ENCODE data around the gene HSPA8. TPM values are rescaled to one million over a fixed set of nuclear protein-coding genes. Genes with fewer than 3 reads are reported as not detected.
"Not testable (repeated sequence)": the region's sequence is repeated elsewhere in the genome, so short reads cannot be mapped to it uniquely, and the experiment has no call there.

The HSPA8 gene
- polyA plus RNA-seq, 4 donors, result 389 to 1,201 (median 554) TPM

DNA sequence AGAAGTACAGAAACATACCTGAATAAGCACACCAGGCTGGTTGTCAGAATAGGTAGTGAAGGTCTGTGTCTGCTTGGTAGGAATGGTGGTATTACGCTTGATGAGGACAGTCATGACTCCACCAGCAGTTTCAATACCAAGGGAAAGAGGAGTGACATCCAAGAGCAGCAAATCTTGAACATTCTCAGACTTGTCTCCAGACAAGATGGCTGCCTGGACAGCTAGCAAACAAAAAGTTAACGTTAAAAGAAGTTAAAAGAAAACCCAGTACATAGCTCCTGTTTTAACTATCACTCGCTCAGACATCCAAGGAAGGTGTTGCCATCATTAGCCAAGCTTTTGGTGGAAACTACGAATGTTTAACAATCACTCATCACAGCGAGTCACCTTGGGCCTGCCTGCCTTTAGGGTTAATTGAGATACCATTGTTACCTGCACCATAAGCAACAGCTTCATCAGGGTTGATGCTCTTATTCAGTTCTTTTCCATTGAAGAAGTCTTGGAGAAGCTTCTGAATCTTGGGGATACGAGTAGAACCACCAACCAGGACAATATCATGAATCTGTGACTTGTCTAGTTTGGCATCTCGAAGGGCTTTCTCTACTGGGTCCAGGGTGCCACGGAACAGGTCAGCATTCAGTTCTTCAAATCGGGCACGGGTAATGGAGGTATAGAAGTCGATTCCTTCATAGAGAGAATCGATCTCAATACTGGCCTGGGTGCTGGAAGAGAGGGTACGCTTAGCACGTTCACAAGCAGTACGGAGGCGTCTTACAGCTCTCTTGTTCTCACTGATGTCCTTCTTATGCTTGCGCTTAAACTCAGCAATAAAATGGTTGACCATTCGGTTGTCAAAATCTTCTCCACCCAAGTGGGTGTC lies 2.7 kb downstream of the HSPA8 start:
- not testable (repeated sequence) for H3K27ac ChIP-seq (ENCODE audit: low read depth in 1 of 3, low read length in 2 of 3); H3K27me3 ChIP-seq (ENCODE audit: control insufficient read depth in 3 of 3, insufficient read depth in 3 of 3, low read length in 3 of 3); FAIRE-seq; DNase-seq; H3K9me3 ChIP-seq (ENCODE audit: control insufficient read depth in 2 of 2, insufficient read depth in 1 of 2, low read depth in 1 of 2, low read length in 1 of 2)
- H3K36me3 ChIP-seq (ENCODE audit: control insufficient read depth in 3 of 3, insufficient read depth in 2 of 3, low read depth in 1 of 3, low read length in 3 of 3), result peaks cover 30 to 45% (median 32%) of the 10 kb centered on the region in 3 donors
- peaks cover 2 to 25% (median 8%) of the 10 kb centered on the region in 3 donors for H3K4me1 ChIP-seq (ENCODE audit: control insufficient read depth in 3 of 3, insufficient read depth in 2 of 3, low read depth in 1 of 3, low read length in 2 of 3)
- peak overlapping the region in 2 of 3 donors; percentile 70 to 98 for H3K4me3 ChIP-seq (ENCODE audit: low read depth in 1 of 3, low read length in 3 of 3)
- WGBS, 3 donors, result 4 to 28% (median 12%) methylated on average over 18 of the region's 18 CpGs

DNA sequence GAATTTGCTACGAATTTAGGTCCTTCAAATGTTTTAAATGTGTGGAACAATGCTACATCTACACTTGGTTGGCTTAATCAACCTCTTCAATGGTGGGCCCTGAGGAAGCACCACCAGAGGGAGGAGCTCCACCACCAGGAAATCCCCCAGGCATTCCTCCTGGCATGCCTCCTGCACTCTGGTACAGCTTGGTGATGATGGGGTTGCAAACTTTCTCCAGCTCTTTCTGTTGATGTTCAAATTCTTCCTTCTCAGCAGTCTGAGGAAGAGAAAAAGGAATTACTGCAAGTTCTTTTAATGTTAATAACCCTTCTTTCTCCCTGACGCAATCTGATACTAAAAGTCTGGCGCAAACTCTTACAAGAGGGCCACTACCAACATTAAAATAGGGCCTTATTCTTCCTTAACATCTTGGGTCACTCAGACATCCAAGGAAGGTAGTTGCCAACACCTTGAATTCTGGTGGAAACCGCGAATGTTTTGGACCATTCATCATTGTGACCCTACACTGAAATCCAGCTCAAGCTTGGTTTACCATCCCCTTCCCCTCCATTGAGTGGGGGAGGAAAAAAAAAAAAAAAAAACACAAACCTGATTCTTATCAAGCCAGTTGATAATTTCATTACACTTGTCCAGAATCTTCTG lies 4.2 kb downstream of the HSPA8 start:
- FAIRE-seq (no peak), DNase-seq (no peak)
- WGBS, 3 donors, result 38 to 60% (median 39%) methylated on average over 5 of the region's 5 CpGs
- peaks cover 30 to 56% (median 32%) of the 10 kb centered on the region in 3 donors for H3K36me3 ChIP-seq (ENCODE audit: control insufficient read depth in 3 of 3, insufficient read depth in 2 of 3, low read depth in 1 of 3, low read length in 3 of 3)
- H3K4me3 ChIP-seq (ENCODE audit: low read depth in 1 of 3, low read length in 3 of 3), result no peak overlapping the region
- peak overlapping the region in 1 of 3 donors; percentile 41 for H3K27ac ChIP-seq (ENCODE audit: low read depth in 1 of 3, low read length in 2 of 3)
- H3K4me1 ChIP-seq (ENCODE audit: control insufficient read depth in 3 of 3, insufficient read depth in 2 of 3, low read depth in 1 of 3, low read length in 2 of 3), result peaks cover 2 to 16% (median 8%) of the 10 kb centered on the region in 3 donors
- H3K9me3 ChIP-seq (ENCODE audit: control insufficient read depth in 2 of 2, insufficient read depth in 1 of 2, low read depth in 1 of 2, low read length in 1 of 2), result no peaks in the 10 kb centered on the region
- H3K27me3 ChIP-seq (ENCODE audit: control insufficient read depth in 3 of 3, insufficient read depth in 3 of 3, low read length in 3 of 3), result no peaks in the 10 kb centered on the region

DNA sequence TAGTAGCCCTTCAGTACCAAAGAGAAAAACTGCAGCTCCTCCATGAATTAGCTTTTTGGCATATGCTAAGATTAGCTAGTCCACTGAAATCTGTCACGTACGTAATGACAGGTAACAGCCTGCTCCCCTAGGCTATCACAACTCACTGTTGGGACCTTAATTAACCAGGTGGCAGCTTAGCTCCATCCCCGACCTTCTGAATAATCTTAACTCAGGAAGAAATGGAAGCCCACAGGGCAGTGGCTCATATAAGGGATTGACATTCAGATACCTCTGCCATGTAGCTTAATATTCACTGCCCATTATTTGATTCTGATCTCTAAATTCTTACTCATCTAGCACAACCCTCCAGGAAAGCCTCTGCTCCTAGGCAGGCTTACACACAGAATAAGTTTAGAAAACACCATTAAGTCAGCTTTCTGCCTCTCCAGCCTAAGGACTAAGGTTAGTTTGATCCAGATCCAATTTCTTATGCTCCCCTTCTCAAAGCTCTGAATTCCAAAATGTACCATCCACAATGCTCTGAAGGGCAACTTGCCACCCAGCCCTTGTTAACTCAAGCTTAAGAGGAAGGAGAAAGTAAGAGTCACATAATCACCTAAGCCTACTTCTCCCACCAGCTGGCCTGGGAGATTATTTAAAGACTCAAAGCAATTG lies 5.0 kb downstream of the HSPA8 start:
- H3K27me3 ChIP-seq (ENCODE audit: control insufficient read depth in 3 of 3, insufficient read depth in 3 of 3, low read length in 3 of 3), result no peaks in the 10 kb centered on the region
- no peak overlapping the region for H3K27ac ChIP-seq (ENCODE audit: low read depth in 1 of 3, low read length in 2 of 3)
- no peaks in the 10 kb centered on the region for H3K9me3 ChIP-seq (ENCODE audit: control insufficient read depth in 2 of 2, insufficient read depth in 1 of 2, low read depth in 1 of 2, low read length in 1 of 2)
- peaks cover 2 to 16% (median 8%) of the 10 kb centered on the region in 3 donors for H3K4me1 ChIP-seq (ENCODE audit: control insufficient read depth in 3 of 3, insufficient read depth in 2 of 3, low read depth in 1 of 3, low read length in 2 of 3)
- H3K4me3 ChIP-seq (ENCODE audit: low read depth in 1 of 3, low read length in 3 of 3), result no peak overlapping the region
- WGBS, 3 donors, result 29 to 43% (median 32%) methylated on average over 3 of the region's 3 CpGs
- H3K36me3 ChIP-seq (ENCODE audit: control insufficient read depth in 3 of 3, insufficient read depth in 2 of 3, low read depth in 1 of 3, low read length in 3 of 3), result peaks cover 30 to 56% (median 32%) of the 10 kb centered on the region in 3 donors
- DNase-seq, result no peak
- FAIRE-seq, result no peak

DNA sequence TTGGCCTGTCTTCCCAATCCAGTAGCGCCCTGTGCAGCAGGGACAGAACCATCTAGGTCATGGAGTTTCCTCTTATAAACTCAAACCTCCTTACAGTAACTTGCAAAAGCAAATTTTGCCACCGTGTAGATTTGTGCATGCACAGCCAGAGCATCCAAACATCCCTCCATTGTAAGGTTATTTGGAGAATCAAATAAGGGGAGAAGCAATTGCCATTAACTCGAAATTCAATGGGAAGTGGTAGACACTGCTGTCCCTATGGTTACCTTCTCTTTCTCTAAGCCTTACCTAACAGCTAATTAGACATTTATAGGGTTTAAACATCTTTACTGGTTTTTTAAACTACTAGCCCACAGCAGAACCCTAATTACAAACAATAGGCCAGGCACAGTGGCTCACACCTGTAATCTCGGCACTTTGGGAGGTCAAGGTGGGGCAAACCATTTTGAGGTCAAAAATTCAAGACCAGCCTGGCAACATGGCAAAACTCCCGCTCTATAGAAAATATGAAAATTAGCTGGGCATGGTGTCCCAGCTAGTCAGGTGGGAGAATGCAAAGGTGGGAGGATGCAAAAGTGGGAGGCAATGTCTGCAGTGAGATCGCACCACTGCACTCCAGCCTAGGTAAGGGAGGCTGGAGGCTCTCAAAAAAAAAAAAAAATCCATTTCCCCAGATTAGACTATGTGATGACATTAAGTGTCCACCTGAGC lies 6.6 kb downstream of the HSPA8 start:
- peaks cover 2 to 16% (median 8%) of the 10 kb centered on the region in 3 donors for H3K4me1 ChIP-seq (ENCODE audit: control insufficient read depth in 3 of 3, insufficient read depth in 2 of 3, low read depth in 1 of 3, low read length in 2 of 3)
- H3K27ac ChIP-seq (ENCODE audit: low read depth in 1 of 3, low read length in 2 of 3), result no peak overlapping the region
- H3K36me3 ChIP-seq (ENCODE audit: control insufficient read depth in 3 of 3, insufficient read depth in 2 of 3, low read depth in 1 of 3, low read length in 3 of 3), result peaks cover 27 to 49% (median 28%) of the 10 kb centered on the region in 3 donors
- H3K4me3 ChIP-seq (ENCODE audit: low read depth in 1 of 3, low read length in 3 of 3), result no peak overlapping the region
- WGBS, 3 donors, result 43 to 57% (median 43%) methylated on average over 6 of the region's 6 CpGs
- no peaks in the 10 kb centered on the region for H3K9me3 ChIP-seq (ENCODE audit: control insufficient read depth in 2 of 2, insufficient read depth in 1 of 2, low read depth in 1 of 2, low read length in 1 of 2)
- no peaks in the 10 kb centered on the region for H3K27me3 ChIP-seq (ENCODE audit: control insufficient read depth in 3 of 3, insufficient read depth in 3 of 3, low read length in 3 of 3)
- DNase-seq, result no peak
- FAIRE-seq, result no peak

DNA sequence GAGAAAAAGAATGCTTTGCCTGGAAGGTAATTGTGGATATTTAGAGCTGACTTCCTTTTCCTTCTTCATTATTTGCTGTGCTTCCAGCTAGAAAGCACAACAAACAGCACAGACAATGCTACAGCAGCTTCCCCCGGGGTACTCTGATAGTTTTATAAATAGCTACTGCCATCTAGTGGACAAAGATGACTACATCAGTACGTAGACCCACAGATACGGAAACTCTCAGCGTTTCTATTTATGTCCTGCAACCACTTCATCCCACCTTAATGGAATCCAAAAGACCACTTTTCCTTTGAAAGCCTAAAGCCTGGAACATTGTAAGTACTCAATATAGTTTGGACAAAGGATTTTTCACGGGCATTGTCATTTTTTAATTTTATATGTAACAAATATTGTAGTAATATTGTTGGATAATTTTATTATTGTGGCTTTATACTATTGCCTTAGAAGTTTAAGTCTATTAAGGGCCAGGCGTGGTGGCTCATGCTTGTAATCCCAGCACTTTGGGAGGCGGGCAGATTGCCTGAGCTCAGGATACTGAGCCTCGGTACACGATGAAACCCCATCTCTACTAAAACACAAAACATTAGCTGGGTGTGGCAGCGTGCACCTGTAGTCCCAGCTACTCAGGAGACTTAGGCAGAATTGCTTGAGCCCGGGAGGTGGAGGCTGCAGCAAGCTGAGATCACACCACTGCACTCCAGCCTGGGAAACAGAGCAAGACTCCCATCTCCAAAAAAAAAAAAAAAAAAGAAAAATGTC lies 7.5 kb downstream of the HSPA8 start:
- Histone ChIP-seq H3K4me3 (ENCODE audit: low read depth in 1 of 3, low read length in 3 of 3) (no peak overlapping the region), H3K9me3 (ENCODE audit: control insufficient read depth in 2 of 2, insufficient read depth in 1 of 2, low read depth in 1 of 2, low read length in 1 of 2) (no peaks in the 10 kb centered on the region), H3K4me1 (ENCODE audit: control insufficient read depth in 3 of 3, insufficient read depth in 2 of 3, low read depth in 1 of 3, low read length in 2 of 3) (peaks cover 2 to 12% (median 8%) of the 10 kb centered on the region in 3 donors), H3K27me3 (ENCODE audit: control insufficient read depth in 3 of 3, insufficient read depth in 3 of 3, low read length in 3 of 3) (no peaks in the 10 kb centered on the region), H3K27ac (ENCODE audit: low read depth in 1 of 3, low read length in 2 of 3) (peak overlapping the region in 1 of 3 donors; percentile 49), H3K36me3 (ENCODE audit: control insufficient read depth in 3 of 3, insufficient read depth in 2 of 3, low read depth in 1 of 3, low read length in 3 of 3) (peaks cover 20 to 43% (median 24%) of the 10 kb centered on the region in 3 donors)
- 6 to 20% (median 10%) methylated on average over 11 of the region's 11 CpGs for WGBS, 3 donors
- peak; percentile 72 to 77 for DNase-seq
- FAIRE-seq, result no peak

DNA sequence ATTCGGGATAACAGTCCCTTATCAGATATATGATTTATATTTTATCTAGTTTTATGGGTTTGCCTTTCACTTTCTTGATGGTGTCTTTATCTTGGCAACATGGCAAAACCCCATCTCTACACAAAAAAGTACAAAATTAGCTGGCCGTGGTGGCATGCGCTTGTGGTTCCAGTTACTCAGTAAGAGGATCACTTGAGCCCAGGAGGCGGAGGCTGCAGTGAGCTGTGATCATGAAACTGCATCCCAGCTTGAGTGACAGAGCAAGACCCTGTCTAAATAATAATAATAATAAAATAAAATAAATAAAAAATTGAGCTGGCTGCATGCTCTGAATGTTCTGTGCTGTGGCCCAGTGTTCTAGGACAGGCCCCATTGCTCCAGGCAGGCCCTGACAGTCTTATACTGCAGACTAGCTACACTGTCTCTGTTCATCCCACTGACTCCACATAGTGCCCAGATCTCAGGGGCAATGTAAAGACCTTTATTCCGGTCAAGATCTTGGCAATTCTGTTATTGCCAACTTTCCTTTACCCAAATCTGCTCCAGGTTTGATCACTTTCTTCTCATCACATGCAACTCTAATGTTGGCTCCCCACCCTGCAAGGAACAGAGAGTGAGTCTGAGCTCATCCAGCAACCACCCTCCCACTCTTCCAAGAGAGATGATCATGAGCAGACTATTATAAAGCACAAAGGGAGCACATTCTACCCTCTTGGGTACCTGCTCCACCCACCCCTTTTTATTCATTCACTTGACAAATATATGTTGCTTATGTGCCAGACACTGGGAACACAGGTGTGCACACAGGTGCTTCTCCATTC lies 8.8 kb downstream of the HSPA8 start:
- H3K36me3 ChIP-seq (ENCODE audit: control insufficient read depth in 3 of 3, insufficient read depth in 2 of 3, low read depth in 1 of 3, low read length in 3 of 3), result peaks cover 15 to 35% (median 18%) of the 10 kb centered on the region in 3 donors
- no peak overlapping the region for H3K4me3 ChIP-seq (ENCODE audit: low read depth in 1 of 3, low read length in 3 of 3)
- H3K27me3 ChIP-seq (ENCODE audit: control insufficient read depth in 3 of 3, insufficient read depth in 3 of 3, low read length in 3 of 3), result no peaks in the 10 kb centered on the region
- WGBS, 3 donors, result 78 to 87% (median 78%) methylated on average over 5 of the region's 5 CpGs
- peaks cover 0 to 6% (median 2%) of the 10 kb centered on the region in 3 donors for H3K4me1 ChIP-seq (ENCODE audit: control insufficient read depth in 3 of 3, insufficient read depth in 2 of 3, low read depth in 1 of 3, low read length in 2 of 3)
- FAIRE-seq (no peak), DNase-seq (no peak)
- no peak overlapping the region for H3K27ac ChIP-seq (ENCODE audit: low read depth in 1 of 3, low read length in 2 of 3)
- no peaks in the 10 kb centered on the region for H3K9me3 ChIP-seq (ENCODE audit: control insufficient read depth in 2 of 2, insufficient read depth in 1 of 2, low read depth in 1 of 2, low read length in 1 of 2)

DNA sequence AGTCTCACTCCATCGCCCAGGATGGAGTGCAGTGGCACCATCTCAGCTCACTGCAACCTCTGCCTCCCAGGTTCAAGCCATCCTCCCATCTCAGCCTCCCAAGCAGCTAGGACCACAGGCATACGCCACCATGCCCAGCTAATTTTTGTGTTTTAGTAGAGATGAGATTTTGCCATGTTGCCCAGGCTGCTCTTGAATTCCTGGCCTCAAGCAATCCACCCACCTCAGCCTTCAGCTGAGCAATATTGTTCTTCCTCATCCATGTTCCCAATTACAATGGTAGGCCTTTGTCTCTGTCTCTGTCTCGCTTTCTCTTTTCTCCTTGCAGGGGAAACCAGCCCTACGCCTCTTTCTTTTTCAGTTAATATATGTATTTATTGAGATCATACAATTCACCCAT lies 10.3 kb downstream of the HSPA8 start:
- H3K9me3 ChIP-seq (ENCODE audit: control insufficient read depth in 2 of 2, insufficient read depth in 1 of 2, low read depth in 1 of 2, low read length in 1 of 2), result no peaks in the 10 kb centered on the region
- WGBS, 3 donors, result 95 to 98% (median 95%) methylated on average over 4 of the region's 4 CpGs
- FAIRE-seq (no peak), DNase-seq (no peak)
- no peak overlapping the region for H3K27ac ChIP-seq (ENCODE audit: low read depth in 1 of 3, low read length in 2 of 3)
- no peak overlapping the region for H3K4me3 ChIP-seq (ENCODE audit: low read depth in 1 of 3, low read length in 3 of 3)
- H3K36me3 ChIP-seq (ENCODE audit: control insufficient read depth in 3 of 3, insufficient read depth in 2 of 3, low read depth in 1 of 3, low read length in 3 of 3), result peaks cover 5 to 26% (median 6%) of the 10 kb centered on the region in 3 donors
- no peaks in the 10 kb centered on the region for H3K27me3 ChIP-seq (ENCODE audit: control insufficient read depth in 3 of 3, insufficient read depth in 3 of 3, low read length in 3 of 3)
- peaks cover 0 to under 1% (median 0%) of the 10 kb centered on the region in 3 donors for H3K4me1 ChIP-seq (ENCODE audit: control insufficient read depth in 3 of 3, insufficient read depth in 2 of 3, low read depth in 1 of 3, low read length in 2 of 3)

All from small intestine (tissue), 7 donors.